Adrenal gland (tissue), 12 donors: ENCODE data around the gene C18orf32. TPM values are rescaled to one million over a fixed set of nuclear protein-coding genes. Genes with fewer than 3 reads are reported as not detected.

Source experiments
- DNase-seq, 7 donors: peaks; one replicate each; pipeline ENCODE4 v3.0.0-alpha.2; 2019 to 2020
- H3K27ac ChIP-seq, 5 donors: fragments of 200-600 bp; sonication (generic) in 4 of 5; 1 replicate in 3 of 5; 2 replicates in 2 of 5; pipeline versions ENCODE4 v1.5.1 to v1.8.0; 2016 to 2020; ENCODE audit warnings: mild to moderate bottlenecking in 1 of 5
- H3K27me3 ChIP-seq: fragments of 200-600 bp; 2 replicates; pipeline ENCODE4 v1.8.0; 2021
- H3K36me3 ChIP-seq, 2 donors: fragments of 200-600 bp; replicated peaks in 1 of 2; 1 replicate in 1 of 2; 2 replicates in 1 of 2; pipeline versions ENCODE4 v1.5.1 to v1.8.0; 2018 to 2022
- H3K4me1 ChIP-seq, 2 donors: fragments of 200-600 bp; replicated peaks in 1 of 2; 1 replicate in 1 of 2; 2 replicates in 1 of 2; pipeline versions ENCODE4 v1.5.1 to v1.8.0; 2018 to 2021
- H3K4me3 ChIP-seq, 4 donors: fragments of 200-600 bp; sonication (generic) in 3 of 4; one replicate each; pipeline ENCODE4 v1.5.1; 2016 to 2018
- H3K9me3 ChIP-seq, 3 donors: fragments of 200-600 bp; sonication (generic) in 1 of 3; replicated peaks in 1 of 3; 1 replicate in 2 of 3; 2 replicates in 1 of 3; pipeline versions ENCODE4 v1.5.1 to v1.8.0; 2016 to 2021
- POLR2A ChIP-seq, 2 donors: fragments of 450-650 bp; IDR thresholded peaks; one replicate each; pipeline ENCODE4 v1.6.1; 2017; ENCODE audit warnings: antibody characterized with exemption in 2 of 2, mild to moderate bottlenecking in 2 of 2, moderate library complexity in 1 of 2
- WGBS, 4 donors: extraction: QIAGEN DNeasy Blood & Tissue Kit in 2 of 4; methylation state at CpG; one replicate each; pipeline versions ENCODE4 v1.1.5 to v1.1.7; 2013 to 2017; 5-methylcytosine and 5-hydroxymethylcytosine counted together
- intact Hi-C, 2 donors: fragments of 100-400 bp; cut with DNase I; formaldehyde crosslinking; loops; one replicate each; pipeline versions ENCODE4 v1.14.1 to v1.15.0; 2022 to 2023
- microRNA counts, 2 donors: library from miRNA; unstranded; fragments of <30 nt; microRNA quantifications; one replicate each; lab custom pipeline; 2016
- polyA plus RNA-seq, 3 donors: library from polyadenylated mRNA; stranded (reverse); fragments of 200-250 nt in 2 of 3; fragments of 350-450 nt in 1 of 3; fragmentation: Illumina TruSeq in 1 of 3; extraction: RNeasy Lipid Tissue Mini Kit (QIAGEN cat#74804) in 1 of 3; gene quantifications; one replicate each; pipeline ENCODE4 v1.2.3, GENCODE V29; 2013 to 2014
- small RNA-seq, 2 donors: library from RNA; depleted of rRNA; stranded (forward); fragments of <200 nt; gene quantifications; one replicate each; pipeline ENCODE3, GENCODE V24; 2016
- total RNA-seq, 9 donors: library from RNA; depleted of rRNA in 4 of 9; stranded (reverse); fragments of >200 nt in 4 of 9; fragments of 120-200 nt in 1 of 9; fragmentation: NEBNext Ultra II Directional in 1 of 9; extraction: Animal tissue kit (Norgen Biotek cat#: 25700) in 1 of 9; gene quantifications; one replicate each; pipeline versions ENCODE4 v1.1.0 to v1.2.4, GENCODE V29; 2013 to 2023
- TF ChIP-seq, protein P1 (sequence below), 6 experiments: fragments of 450-650 bp in 4 of 6; fragments of 200-600 bp in 2 of 6; sonication (generic) in 1 of 6; IDR thresholded peaks; 1 replicate in 5 of 6; 2 replicates in 1 of 6; pipeline versions ENCODE4 v1.5.1 to v1.8.0; 2016 to 2021; ENCODE audit warnings: antibody characterized with exemption in 6 of 6, mild to moderate bottlenecking in 2 of 6, moderate library complexity in 1 of 6
- donor health status: healthy with polysubstance abuse.
- donor health status: Bipolar disorder and iron deficiency.
- donor health status: DM: yes; HTN: yes; CAD: no.
- donor health status: DM: no; HTN: no; CAD: no.
- donor health status: DM: no; HTN: no; CAD: no.
- donor health status: DM: yes; HTN: yes; CAD: no.

Gene C18orf32
- total and polyA plus RNA-seq, 12 donors: 33.1 to 176 (median 75.3) TPM

- no peak for TF ChIP-seq POLR2A (IDR thresholded peaks at IDR 0.05)
- TF ChIP-seq, protein P1, sequence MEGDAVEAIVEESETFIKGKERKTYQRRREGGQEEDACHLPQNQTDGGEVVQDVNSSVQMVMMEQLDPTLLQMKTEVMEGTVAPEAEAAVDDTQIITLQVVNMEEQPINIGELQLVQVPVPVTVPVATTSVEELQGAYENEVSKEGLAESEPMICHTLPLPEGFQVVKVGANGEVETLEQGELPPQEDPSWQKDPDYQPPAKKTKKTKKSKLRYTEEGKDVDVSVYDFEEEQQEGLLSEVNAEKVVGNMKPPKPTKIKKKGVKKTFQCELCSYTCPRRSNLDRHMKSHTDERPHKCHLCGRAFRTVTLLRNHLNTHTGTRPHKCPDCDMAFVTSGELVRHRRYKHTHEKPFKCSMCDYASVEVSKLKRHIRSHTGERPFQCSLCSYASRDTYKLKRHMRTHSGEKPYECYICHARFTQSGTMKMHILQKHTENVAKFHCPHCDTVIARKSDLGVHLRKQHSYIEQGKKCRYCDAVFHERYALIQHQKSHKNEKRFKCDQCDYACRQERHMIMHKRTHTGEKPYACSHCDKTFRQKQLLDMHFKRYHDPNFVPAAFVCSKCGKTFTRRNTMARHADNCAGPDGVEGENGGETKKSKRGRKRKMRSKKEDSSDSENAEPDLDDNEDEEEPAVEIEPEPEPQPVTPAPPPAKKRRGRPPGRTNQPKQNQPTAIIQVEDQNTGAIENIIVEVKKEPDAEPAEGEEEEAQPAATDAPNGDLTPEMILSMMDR (IDR thresholded peaks at IDR 0.05): no peak
- H3K27me3 ChIP-seq: no peaks in the 10 kb centered on the region
- no peak overlapping the region for H3K27ac ChIP-seq
- H3K36me3 ChIP-seq: no peaks in the 10 kb centered on the region
- no peak overlapping the region for H3K4me3 ChIP-seq
- 83 to 97% (median 94%) methylated on average over 7 of the region's 7 CpGs for WGBS, 4 donors
- DNase-seq: no peak
- no peaks in the 10 kb centered on the region for H3K4me1 ChIP-seq
- H3K9me3 ChIP-seq: no peaks in the 10 kb centered on the region
- intact Hi-C loops: no loop called here
Observed at GRCh38 chr18:49441338-49441938, 45.6 kb downstream of the C18orf32 start.

DNA sequence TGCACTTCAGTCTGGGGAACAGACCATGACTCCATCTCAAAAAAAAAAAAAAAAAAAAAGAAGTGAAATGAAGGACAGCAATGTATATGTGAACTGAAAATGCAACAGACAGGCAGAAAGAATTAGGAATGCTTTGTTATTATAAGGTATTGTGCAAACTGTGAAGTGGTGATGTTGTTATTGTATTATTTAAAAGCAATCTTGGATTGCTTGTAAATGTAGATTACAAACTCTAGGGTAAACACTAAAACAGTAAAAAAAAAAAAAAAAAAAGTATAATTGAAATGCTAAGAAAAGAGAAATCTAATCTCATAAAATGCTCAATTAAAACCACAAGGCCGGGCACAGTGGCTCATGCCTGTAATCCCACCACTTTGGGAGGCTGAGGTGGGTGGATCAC is 51.9 kb downstream of the C18orf32 start:
- DNase-seq: no peak
- no peaks in the 10 kb centered on the region for H3K4me1 ChIP-seq
- H3K4me3 ChIP-seq: no peak overlapping the region
- no peak for TF ChIP-seq POLR2A (IDR thresholded peaks at IDR 0.05)
- TF ChIP-seq, protein P1 (IDR thresholded peaks at IDR 0.05): no peak
- H3K36me3 ChIP-seq: no peaks in the 10 kb centered on the region
- H3K27me3 ChIP-seq: no peaks in the 10 kb centered on the region
- H3K27ac ChIP-seq: no peak overlapping the region
- H3K9me3 ChIP-seq: no peaks in the 10 kb centered on the region
- WGBS, 4 donors: 85 to 97% (median 94%) methylated on average over 1 of the region's 1 CpG
- intact Hi-C loops: no loop called here

GRCh38 chr18:49432602-49433001 is 54.4 kb downstream of the C18orf32 start:
- TF ChIP-seq, protein P1 (IDR thresholded peaks at IDR 0.05): no peak
- TF ChIP-seq POLR2A (IDR thresholded peaks at IDR 0.05): no peak
- WGBS, 4 donors: 94 to 96% (median 96%) methylated on average over 2 of the region's 2 CpGs
- H3K4me3 ChIP-seq: no peak overlapping the region
- no peaks in the 10 kb centered on the region for H3K27me3 ChIP-seq
- no peak overlapping the region for H3K27ac ChIP-seq
- no peak for DNase-seq
- intact Hi-C loops: no loop called here
- no peaks in the 10 kb centered on the region for H3K4me1 ChIP-seq
- H3K36me3 ChIP-seq: no peaks in the 10 kb centered on the region
- no peaks in the 10 kb centered on the region for H3K9me3 ChIP-seq

- H3K36me3 ChIP-seq: no peaks in the 10 kb centered on the region
- 85 to 90% (median 86%) methylated on average over 6 of the region's 6 CpGs for WGBS, 4 donors
- DNase-seq: no peak
- H3K4me3 ChIP-seq: no peak overlapping the region
- H3K27me3 ChIP-seq: no peaks in the 10 kb centered on the region
- TF ChIP-seq POLR2A (IDR thresholded peaks at IDR 0.05): no peak
- TF ChIP-seq, protein P1 (IDR thresholded peaks at IDR 0.05): no peak
- no peaks in the 10 kb centered on the region for H3K4me1 ChIP-seq
- no peaks in the 10 kb centered on the region for H3K9me3 ChIP-seq
- intact Hi-C loops: no loop called here
- H3K27ac ChIP-seq: no peak overlapping the region
Observed at GRCh38 chr18:49431165-49431962, 55.7 kb downstream of the C18orf32 start.

MicroRNAs within 50 kb of the gene (microRNA counts, 767-probe panel; counts per million panel counts)
- microRNA hsa-miR-1539 (lab: Ali Mortazavi, UCI): 0 counts per million in 2 donors

Small RNA genes within 50 kb of the gene (small RNA-seq; reads per million reads assigned to genes)
- 0 reads per million in 2 donors for gene SNORD58A
- gene SNORD58C: 0 reads per million in 2 donors

Other genes with a start within 250 kb of the C18orf32 start
- gene DYM, start 26.6 kb downstream of the C18orf32 start, total RNA-seq: 100 to 1,000 TPM in 1 of 9 donors, 10 to 100 TPM in 8; 29.9 to 105 (median 80.1) TPM
- gene DYM, start 26.6 kb downstream of the C18orf32 start, polyA plus RNA-seq: 10 to 100 TPM; 15.9 to 53.2 (median 19.0) TPM
- gene RPL17, start 5.2 kb upstream of the C18orf32 start, total RNA-seq: 1,000 to 10,000 TPM; 1,155 to 2,522 (median 1,507) TPM
- 1,000 to 10,000 TPM; 1,831 to 1,932 (median 1,889) TPM for gene RPL17, start 5.2 kb upstream of the C18orf32 start, polyA plus RNA-seq
- gene LIPG, start 74.8 kb upstream of the C18orf32 start, total RNA-seq: 1 to 10 TPM in 3 of 9 donors, under 1 TPM in 5, not detected in 1; 0.19 to 2.8 (median 0.53) TPM
- gene LIPG, start 74.8 kb upstream of the C18orf32 start, polyA plus RNA-seq: 1 to 10 TPM in 1 of 3 donors, under 1 TPM in 2; 0.16 to 1.2 (median 0.44) TPM